ENCODE data around the gene SPPL2B.

SPPL2B gene

GRCh38 chr19:2353887-2354592 is 25.6 kb downstream of the SPPL2B start (continued):
- TF ChIP-seq, protein P1, sequence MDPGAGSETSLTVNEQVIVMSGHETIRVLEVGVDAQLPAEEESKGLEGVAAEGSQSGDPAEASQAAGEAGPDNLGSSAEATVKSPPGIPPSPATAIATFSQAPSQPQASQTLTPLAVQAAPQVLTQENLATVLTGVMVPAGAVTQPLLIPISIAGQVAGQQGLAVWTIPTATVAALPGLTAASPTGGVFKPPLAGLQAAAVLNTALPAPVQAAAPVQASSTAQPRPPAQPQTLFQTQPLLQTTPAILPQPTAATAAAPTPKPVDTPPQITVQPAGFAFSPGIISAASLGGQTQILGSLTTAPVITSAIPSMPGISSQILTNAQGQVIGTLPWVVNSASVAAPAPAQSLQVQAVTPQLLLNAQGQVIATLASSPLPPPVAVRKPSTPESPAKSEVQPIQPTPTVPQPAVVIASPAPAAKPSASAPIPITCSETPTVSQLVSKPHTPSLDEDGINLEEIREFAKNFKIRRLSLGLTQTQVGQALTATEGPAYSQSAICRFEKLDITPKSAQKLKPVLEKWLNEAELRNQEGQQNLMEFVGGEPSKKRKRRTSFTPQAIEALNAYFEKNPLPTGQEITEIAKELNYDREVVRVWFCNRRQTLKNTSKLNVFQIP (CRISPR knock-in tag; IDR thresholded peaks at IDR 0.05; ENCODE audit: borderline replicate concordance, low read depth): no peak

GRCh38 chr19:2354670-2355069 is 26.2 kb downstream of the SPPL2B start:
- no peak for TF ChIP-seq RARB (CRISPR knock-in tag; IDR thresholded peaks at IDR 0.05)
- no peak for TF ChIP-seq ARNTL (CRISPR knock-in tag; IDR thresholded peaks at IDR 0.05; ENCODE audit: borderline replicate concordance, low read depth)
- no peak for TF ChIP-seq ZNF565 (CRISPR knock-in tag; conservative IDR thresholded peaks at IDR 0.05; ENCODE audit: low read depth)
- no peak for TF ChIP-seq OSR1 (CRISPR knock-in tag; IDR thresholded peaks at IDR 0.05)
- no peak for TF ChIP-seq ZC3H10 (CRISPR knock-in tag; IDR thresholded peaks at IDR 0.05)
- no peak for TF ChIP-seq CSDC2 (CRISPR knock-in tag; IDR thresholded peaks at IDR 0.05)
- TF ChIP-seq, protein P1 (CRISPR knock-in tag; IDR thresholded peaks at IDR 0.05; ENCODE audit: borderline replicate concordance, low read depth): no peak
- TF ChIP-seq ESRRG (CRISPR knock-in tag; IDR thresholded peaks at IDR 0.05): no peak
- no peak for TF ChIP-seq ZNF70 (CRISPR knock-in tag; IDR thresholded peaks at IDR 0.05)
- peak; percentile 13; the same call in 1 of the 3 replicates for ATAC-seq

- no peak for ATAC-seq
- TF ChIP-seq PPARA (CRISPR knock-in tag; IDR thresholded peaks at IDR 0.05; ENCODE audit: borderline replicate concordance): no peak
- no peak for TF ChIP-seq CREB5 (CRISPR knock-in tag; IDR thresholded peaks at IDR 0.05; ENCODE audit: low read depth)
- no peak for TF ChIP-seq PATZ1 (CRISPR knock-in tag; IDR thresholded peaks at IDR 0.05; ENCODE audit: borderline replicate concordance)
- no peak for TF ChIP-seq GLIS3 (CRISPR knock-in tag; IDR thresholded peaks at IDR 0.05)
- TF ChIP-seq ZNF70 (CRISPR knock-in tag; IDR thresholded peaks at IDR 0.05): no peak
- TF ChIP-seq, protein P2, sequence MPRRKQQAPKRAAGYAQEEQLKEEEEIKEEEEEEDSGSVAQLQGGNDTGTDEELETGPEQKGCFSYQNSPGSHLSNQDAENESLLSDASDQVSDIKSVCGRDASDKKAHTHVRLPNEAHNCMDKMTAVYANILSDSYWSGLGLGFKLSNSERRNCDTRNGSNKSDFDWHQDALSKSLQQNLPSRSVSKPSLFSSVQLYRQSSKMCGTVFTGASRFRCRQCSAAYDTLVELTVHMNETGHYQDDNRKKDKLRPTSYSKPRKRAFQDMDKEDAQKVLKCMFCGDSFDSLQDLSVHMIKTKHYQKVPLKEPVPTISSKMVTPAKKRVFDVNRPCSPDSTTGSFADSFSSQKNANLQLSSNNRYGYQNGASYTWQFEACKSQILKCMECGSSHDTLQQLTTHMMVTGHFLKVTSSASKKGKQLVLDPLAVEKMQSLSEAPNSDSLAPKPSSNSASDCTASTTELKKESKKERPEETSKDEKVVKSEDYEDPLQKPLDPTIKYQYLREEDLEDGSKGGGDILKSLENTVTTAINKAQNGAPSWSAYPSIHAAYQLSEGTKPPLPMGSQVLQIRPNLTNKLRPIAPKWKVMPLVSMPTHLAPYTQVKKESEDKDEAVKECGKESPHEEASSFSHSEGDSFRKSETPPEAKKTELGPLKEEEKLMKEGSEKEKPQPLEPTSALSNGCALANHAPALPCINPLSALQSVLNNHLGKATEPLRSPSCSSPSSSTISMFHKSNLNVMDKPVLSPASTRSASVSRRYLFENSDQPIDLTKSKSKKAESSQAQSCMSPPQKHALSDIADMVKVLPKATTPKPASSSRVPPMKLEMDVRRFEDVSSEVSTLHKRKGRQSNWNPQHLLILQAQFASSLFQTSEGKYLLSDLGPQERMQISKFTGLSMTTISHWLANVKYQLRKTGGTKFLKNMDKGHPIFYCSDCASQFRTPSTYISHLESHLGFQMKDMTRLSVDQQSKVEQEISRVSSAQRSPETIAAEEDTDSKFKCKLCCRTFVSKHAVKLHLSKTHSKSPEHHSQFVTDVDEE (CRISPR knock-in tag; IDR thresholded peaks at IDR 0.05): no peak
- TF ChIP-seq TCF4 (CRISPR knock-in tag; IDR thresholded peaks at IDR 0.05; ENCODE audit: borderline replicate concordance): no peak
- TF ChIP-seq ESRRG (CRISPR knock-in tag; IDR thresholded peaks at IDR 0.05): no peak
- TF ChIP-seq, protein P1 (CRISPR knock-in tag; IDR thresholded peaks at IDR 0.05; ENCODE audit: borderline replicate concordance, low read depth): no peak
- no peak for TF ChIP-seq ISL1 (CRISPR knock-in tag; IDR thresholded peaks at IDR 0.05)
- TF ChIP-seq CSDC2 (CRISPR knock-in tag; IDR thresholded peaks at IDR 0.05): no peak
- no peak for TF ChIP-seq ZNF565 (CRISPR knock-in tag; conservative IDR thresholded peaks at IDR 0.05; ENCODE audit: low read depth)
These were observed 26.9 kb downstream of the SPPL2B start for GRCh38 chr19:2355168-2356035.

All from SK-N-SH treated with all-trans-retinoic acid at 6 μM for 48 hours (cell line).